CD4-positive, alpha-beta T cell treated with Interleukin-17A for 1 hour (primary cell): ENCODE measurements around the gene TMEM106C.

ENCODE experiments used
- DNase-seq: peaks from one replicate; pipeline ENCODE4 v3.0.0-alpha.2; 2020

Gene TMEM106C

DNA sequence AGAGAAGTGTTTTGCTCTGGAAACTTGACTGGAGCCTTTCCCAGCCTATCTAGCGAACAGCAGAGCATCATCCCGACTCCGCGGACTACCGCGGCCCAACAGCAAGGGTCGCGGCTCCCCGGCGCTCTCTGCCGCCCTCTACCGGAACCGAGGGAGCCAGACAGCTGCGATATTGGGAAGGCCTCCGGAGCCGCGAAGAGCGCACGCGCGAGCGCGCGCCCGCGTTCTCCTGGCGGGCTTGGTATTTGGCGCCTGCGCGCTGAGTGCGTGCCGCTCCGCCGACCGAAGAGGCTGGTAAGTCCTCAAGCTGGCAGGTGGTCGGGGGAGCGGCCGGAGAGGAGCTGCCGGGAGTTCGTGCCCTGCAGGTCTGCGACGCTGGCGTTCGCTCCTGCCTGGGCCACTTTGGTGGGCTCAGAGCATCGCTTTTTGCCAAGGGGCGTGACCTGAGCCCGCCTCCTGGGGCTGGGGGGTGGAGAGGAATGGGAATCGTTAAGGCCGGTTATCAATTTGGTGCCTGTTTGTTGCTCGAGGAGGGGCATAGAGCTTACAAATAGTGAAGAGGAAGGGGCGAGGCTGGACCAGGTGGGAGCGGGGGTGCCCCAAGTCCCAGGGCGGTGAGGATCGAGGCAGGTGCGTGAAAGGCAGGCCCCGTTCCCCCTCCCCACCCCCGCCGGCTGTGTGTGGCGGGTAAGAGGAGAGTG, at the start of gene TMEM106C:
TMEM106C (plus strand) TSS at position 257 of the 701 bp plus-strand sequence. CDS start 641 bp downstream, outside the sequence.
- DNase-seq, result peak; percentile 92

DNA sequence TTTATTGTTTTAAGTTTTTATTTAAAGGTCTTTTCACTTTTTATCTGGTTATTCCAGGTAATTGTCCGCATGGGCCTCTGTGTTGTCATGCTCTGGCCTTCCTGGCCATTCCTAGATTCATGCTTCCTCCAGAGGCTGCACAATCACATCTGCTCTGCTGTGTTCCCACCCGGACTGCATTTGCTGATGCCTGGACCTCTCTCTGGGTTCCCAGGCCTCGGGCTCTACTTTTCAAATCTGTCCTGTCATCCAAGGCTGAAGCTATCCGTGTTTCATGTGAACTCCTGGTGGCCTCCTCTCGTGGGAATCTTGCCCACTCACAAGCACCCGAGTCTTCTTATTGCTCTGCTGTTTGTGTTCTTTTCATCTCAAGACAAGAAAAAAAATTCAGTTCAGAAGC, 42.5 kb upstream of the TMEM106C start:
- no peak for DNase-seq

- DNase-seq, result no peak
Measured at GRCh38 chr12:47921907-47922306, 41.5 kb upstream of the TMEM106C start.

- DNase-seq, result no peak
Measured at GRCh38 chr12:47927346-47927745, 36.0 kb upstream of the TMEM106C start.

DNA sequence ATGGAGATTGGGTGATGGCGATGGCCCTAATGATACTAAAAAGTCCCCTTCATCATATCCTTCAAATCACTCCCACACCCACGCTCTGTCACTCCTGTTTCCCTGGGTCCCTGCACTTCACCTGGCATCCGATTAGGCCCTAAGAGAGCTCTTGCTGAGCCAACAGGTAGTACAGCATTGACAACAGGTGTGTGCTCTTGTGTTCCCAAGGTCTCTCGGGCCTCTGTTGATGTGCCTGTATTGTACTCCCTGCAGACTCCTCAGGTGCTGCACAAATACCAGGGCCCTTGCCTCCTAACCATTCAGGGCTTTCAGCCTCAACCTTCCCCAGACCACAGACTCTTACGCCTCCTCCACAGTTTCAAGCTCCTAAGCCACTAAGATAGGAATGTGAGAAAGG, 32.8 kb upstream of the TMEM106C start:
- DNase-seq, result no peak

DNA sequence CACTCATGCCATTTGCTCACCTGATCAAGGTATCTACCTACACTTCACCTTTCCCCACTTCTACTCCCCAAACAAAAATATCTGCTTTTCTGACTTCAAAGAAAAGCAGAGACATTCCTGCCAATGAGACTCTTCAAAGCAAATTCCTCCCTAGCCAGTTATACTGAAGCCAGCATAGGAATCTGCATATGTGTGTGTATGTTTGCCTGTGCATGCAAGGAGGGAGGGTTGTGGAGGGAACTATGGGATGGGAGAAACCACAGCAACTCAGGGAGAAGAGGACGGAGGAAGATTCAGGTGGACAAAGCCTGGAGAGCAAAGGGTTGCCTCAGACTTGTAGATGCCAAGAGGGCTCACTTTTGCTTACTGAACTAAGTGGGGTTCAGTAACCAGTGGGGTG, 32.2 kb upstream of the TMEM106C start:
- DNase-seq, result no peak

GRCh38 chr12:47935184-47935583, 28.2 kb upstream of the TMEM106C start:
- DNase-seq, result no peak

- no peak for DNase-seq
Measured at GRCh38 chr12:47938093-47938492, 25.3 kb upstream of the TMEM106C start.

DNA sequence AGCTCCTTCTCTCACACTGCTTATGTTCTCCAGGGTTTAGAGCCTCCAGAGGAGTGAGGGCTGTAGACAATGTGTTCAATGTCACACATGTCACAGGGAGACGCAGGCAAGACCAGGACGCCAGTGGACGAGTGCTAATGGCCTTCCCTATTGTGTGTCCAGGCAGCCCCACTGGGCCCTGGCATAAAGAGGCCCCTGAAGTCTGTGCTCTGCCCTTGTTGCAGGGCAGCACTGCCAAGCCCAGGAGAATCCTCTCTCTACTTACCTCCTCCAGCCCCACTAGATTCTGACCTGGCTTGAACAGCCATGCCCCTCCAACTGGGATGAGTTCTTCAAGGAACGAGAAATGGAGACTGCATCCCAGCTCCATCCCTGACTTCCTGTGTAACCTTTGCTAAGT, 24.8 kb upstream of the TMEM106C start:
- no peak for DNase-seq

- no peak for DNase-seq
Measured at GRCh38 chr12:47939009-47939601, 24.3 kb upstream of the TMEM106C start.

GRCh38 chr12:47940773-47941474, 22.5 kb upstream of the TMEM106C start:
- DNase-seq, result no peak

- DNase-seq, result no peak
Measured at GRCh38 chr12:47941475-47941780, 22.0 kb upstream of the TMEM106C start.

DNA sequence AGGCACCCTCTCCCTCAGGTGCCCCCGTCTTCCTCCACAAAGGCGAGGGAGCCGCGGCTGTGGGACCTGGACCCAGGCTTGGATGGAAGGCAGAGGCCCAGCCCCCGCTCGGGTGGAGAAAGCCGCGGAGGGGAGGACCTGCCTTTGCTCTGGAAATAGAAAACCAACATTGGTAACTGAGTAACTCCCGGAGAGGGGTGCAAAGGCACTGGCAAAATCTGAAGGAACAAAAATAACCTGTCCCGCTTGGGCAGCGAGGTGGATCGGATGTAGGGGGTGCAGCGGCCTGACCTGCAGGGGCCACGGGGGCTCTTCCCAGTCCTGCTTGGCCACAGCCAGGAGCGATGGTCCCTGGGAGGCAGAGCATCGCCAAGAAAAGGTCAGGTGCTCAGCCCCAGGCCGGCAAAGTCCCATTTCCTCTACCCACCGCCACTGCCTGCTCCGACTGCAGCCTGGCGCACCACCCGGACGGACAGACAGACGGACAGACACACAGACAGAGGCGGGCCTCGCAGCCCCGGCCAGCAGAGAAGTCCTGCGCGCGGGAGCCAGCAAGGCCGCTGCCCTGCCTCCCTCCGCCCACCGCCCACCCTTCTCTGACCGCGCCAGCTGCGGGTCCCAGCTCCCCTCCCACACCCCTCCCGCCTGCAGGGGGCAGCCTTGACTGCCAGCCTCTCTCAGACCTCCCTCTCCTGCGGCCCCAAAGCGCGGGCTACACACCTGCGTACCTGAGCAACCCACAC, 21.4 kb upstream of the TMEM106C start:
- peak; percentile 50 for DNase-seq

- no peak for DNase-seq
Measured at GRCh38 chr12:47942614-47943225, 20.7 kb upstream of the TMEM106C start.

- no peak for DNase-seq
Measured at GRCh38 chr12:47943623-47944340, 19.6 kb upstream of the TMEM106C start.

- DNase-seq, result no peak
Measured at GRCh38 chr12:47944685-47945340, 18.6 kb upstream of the TMEM106C start.

DNA sequence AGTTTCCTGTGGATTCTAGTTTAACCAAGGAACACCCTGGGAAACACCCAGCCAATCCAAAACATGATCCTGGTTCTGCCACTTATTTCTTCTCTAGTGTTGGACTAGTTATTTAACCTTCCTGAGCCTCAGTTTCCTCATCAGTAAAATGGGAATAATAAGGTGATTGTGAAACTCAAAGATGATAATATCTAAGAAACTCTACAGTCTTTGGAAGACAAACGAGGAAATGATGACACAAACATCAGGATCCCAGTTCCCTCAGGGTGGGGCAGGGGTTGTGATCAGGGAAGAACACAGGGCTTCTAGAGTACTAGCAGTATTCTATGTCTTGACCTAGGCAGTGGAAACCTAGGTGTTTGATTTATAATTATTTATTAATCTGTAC, 18.1 kb upstream of the TMEM106C start:
- DNase-seq, result no peak

DNA sequence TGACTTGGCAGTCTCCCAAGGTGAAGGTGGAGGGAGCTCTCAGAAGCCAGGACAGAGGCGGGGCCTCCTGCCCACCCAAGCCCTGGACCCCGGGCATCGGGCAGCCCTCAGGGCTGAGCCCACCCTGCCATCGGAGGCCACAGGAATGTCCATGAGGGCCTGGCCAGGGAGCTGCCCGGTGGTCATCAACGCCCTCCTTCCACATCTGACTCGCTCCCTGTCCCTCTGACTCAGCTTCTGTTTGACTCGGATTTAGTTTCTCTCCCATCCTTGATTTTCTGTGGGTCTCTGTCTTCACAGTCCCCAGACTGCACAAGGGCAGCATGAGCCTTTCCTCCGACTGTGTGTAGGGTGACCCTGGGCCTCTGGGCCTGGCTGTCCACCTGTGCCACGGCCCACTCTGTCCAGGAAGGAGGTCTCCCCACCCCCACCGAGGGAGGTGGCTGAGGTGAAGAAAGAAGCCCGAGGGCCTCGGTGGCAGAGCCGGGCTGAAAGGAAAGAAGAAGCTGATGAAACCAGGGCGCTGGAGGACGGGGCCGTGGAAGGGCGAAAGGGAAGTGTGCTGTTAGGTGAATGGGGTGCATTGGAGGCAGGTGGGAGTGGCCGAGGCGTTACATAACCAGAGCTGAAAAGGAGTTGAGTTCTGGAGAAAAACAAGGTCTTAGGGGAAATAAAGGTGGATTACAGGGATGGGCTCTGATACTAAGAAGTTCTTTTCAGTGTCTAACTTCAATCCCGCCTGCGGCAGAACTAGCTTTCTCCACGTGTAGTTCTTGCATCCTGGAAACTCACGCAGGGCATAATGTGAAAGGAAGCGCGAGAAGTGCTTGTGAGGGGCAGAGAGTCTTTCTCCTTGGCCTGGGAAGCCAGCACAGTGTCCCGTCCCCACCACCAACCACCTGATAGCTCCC, 16.7 kb upstream of the TMEM106C start:
- DNase-seq, result no peak

DNA sequence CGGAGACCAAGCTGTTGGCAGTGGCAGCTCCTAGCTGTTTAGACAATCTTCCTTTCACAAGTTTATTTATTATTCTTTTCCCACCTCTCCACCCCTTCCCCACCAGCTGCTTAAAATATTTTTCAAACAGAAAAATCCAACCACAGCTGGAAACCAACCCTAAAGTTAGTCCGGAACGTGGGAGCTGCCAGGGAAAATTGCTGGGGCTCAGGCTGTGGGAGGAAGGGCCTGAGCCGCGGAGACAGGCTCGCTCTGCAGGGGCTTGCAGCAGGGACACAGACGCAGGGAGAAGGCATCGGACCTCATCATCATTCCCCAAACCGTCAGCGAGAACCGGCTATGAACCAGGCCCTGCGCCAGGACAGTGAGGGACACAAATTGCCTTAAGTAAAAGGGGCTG, 16.1 kb upstream of the TMEM106C start:
- no peak for DNase-seq

GRCh38 chr12:47949441-47950341, 13.7 kb upstream of the TMEM106C start:
- DNase-seq, result peak; percentile 37
